ENCODE measurements around the gene IFNLR1. TPM values are rescaled to one million over a fixed set of nuclear protein-coding genes. Genes with fewer than 3 reads are reported as not detected.

IFNLR1 gene
- total RNA-seq, 1 experiment from 2014 or later = 9.6 TPM

DNA sequence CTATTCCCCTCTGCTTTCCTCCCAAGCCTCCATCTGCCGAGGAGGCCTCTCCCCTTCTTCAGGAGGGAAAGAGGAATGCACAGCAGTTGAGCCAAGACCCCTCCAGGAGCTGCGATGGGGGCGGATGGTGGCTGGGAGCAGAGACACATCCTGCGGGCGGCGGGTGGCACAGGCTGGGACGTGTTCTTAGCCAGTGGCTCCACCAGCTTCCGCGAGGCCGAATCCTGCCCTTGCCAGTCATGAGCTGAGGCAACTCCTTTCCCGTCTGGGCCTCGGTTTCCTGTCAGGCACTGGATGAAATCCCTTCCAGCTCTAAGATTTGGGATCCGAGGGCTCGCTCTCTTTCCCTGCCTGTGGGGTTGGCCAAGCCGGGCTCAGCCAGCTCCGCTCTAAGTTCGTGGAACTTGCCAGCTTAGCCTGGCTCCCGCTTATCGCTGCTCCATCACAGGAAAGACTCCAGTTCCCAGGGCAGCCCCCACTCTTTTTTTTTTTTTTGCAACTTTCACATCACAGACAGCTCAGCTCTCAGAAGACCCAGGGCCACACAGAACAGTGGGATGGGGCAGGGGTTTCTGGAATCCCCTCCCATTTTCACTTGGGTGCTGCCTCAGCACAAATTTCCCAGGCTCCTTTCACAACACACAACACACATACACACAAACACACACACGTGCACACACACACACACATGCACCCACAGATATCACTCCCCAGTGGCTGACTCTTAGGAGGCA, 75.7 kb downstream of the IFNLR1 start:
- DNase-seq = no peak
- no peak overlapping the region for H3T11ph ChIP-seq (ENCODE audit: low read length)
- Mint-ChIP-seq H3K9me3 (no peaks in the 10 kb centered on the region), H3K27me3 (ENCODE audit: low read depth) (peaks cover 15% of the 10 kb centered on the region), H3K4me3 (no peak overlapping the region), H3K36me3 (ENCODE audit: insufficient read depth in 1 of 3, low read depth in 3 of 3) (no peaks in the 10 kb centered on the region), H3K4me1 (peaks cover 31 to 57% of the 10 kb centered on the region in 2 experiments), H3K27ac (no peak overlapping the region; a peak in 1 of 7 replicates)
- H3K9me3 ChIP-seq (ENCODE audit: control insufficient read depth, low read depth, low read length) = no peaks in the 10 kb centered on the region
- H2BK120ac ChIP-seq (ENCODE audit: low read depth, low read length, poor library complexity, severe bottlenecking) = no peak overlapping the region
- H3K4ac ChIP-seq (ENCODE audit: low read depth, low read length) = no peak overlapping the region
- H3K56ac ChIP-seq (ENCODE audit: insufficient read length, low read depth, low read length) = no peak overlapping the region
- no peak overlapping the region for H2BK15ac ChIP-seq (ENCODE audit: low read depth, low read length)
- no peak overlapping the region for H3K23ac ChIP-seq (ENCODE audit: insufficient read length, low read depth, low read length)
- no peak overlapping the region for H3K18ac ChIP-seq (ENCODE audit: insufficient read length, low read depth, low read length)
- no peak overlapping the region for H2AK5ac ChIP-seq (ENCODE audit: insufficient read length, low read length)
- H4K20me1 ChIP-seq (ENCODE audit: control insufficient read depth, insufficient read depth, insufficient read length) = no peaks in the 10 kb centered on the region
- H3K79me1 ChIP-seq (ENCODE audit: insufficient read depth, low read depth, low read length, poor library complexity, severe bottlenecking) = no peaks in the 10 kb centered on the region
- H4K8ac ChIP-seq (replicated peaks; ENCODE audit: insufficient read length, low read depth, low read length) = no peak overlapping the region
- H3K4me2 ChIP-seq (ENCODE audit: insufficient read depth, insufficient read length, low read length) = no peak overlapping the region
- no peak overlapping the region for H2AFZ ChIP-seq (ENCODE audit: low read length)
- no peak overlapping the region for H2BK5ac ChIP-seq (ENCODE audit: insufficient read length, low read length)
- H3K14ac ChIP-seq (ENCODE audit: insufficient read depth, low read length) = no peak overlapping the region; the same call in 1 of the 2 replicates
- H3K79me2 ChIP-seq (ENCODE audit: insufficient read depth, low read length) = no peaks in the 10 kb centered on the region
- H2BK20ac ChIP-seq (ENCODE audit: low read depth, low read length, poor library complexity, severe bottlenecking) = no peak overlapping the region
- H3K23me2 ChIP-seq (ENCODE audit: insufficient read length, low read depth, low read length, poor library complexity, severe bottlenecking) = no peaks in the 10 kb centered on the region
- no peak overlapping the region for H4K91ac ChIP-seq (ENCODE audit: insufficient read length, low read depth, low read length)
- no peak overlapping the region for H3K27ac ChIP-seq (ENCODE audit: insufficient read length, low read depth, low read length)
- H3K4me1 ChIP-seq (ENCODE audit: insufficient read depth, low read length) = peaks cover 4% of the 10 kb centered on the region; the same call in 1 of the 2 replicates
- TF ChIP-seq, protein P1, sequence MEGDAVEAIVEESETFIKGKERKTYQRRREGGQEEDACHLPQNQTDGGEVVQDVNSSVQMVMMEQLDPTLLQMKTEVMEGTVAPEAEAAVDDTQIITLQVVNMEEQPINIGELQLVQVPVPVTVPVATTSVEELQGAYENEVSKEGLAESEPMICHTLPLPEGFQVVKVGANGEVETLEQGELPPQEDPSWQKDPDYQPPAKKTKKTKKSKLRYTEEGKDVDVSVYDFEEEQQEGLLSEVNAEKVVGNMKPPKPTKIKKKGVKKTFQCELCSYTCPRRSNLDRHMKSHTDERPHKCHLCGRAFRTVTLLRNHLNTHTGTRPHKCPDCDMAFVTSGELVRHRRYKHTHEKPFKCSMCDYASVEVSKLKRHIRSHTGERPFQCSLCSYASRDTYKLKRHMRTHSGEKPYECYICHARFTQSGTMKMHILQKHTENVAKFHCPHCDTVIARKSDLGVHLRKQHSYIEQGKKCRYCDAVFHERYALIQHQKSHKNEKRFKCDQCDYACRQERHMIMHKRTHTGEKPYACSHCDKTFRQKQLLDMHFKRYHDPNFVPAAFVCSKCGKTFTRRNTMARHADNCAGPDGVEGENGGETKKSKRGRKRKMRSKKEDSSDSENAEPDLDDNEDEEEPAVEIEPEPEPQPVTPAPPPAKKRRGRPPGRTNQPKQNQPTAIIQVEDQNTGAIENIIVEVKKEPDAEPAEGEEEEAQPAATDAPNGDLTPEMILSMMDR (conservative IDR thresholded peaks at IDR 0.05) = no peak
- no peak overlapping the region for H3K9ac ChIP-seq (ENCODE audit: extremely low read depth, insufficient read length, low read length)
- no peak overlapping the region for H2BK12ac ChIP-seq (ENCODE audit: insufficient read length, low read depth, low read length)
- no CpG with 5 or more reads among the region's 20 CpGs for WGBS (ENCODE audit: extremely low coverage, insufficient read length, low lambda C conversion rate)
- H3K27me3 ChIP-seq (ENCODE audit: insufficient read depth, low read length) = no peaks in the 10 kb centered on the region
- no peak overlapping the region for H4K5ac ChIP-seq (ENCODE audit: insufficient read length, low read depth, low read length)

Data from H9 (cell line).